HG02642 (cell line): ENCODE results near the gene TK2.

ENCODE experiments used
- ATAC-seq: cut with Tn5 transposase; IDR thresholded peaks from one replicate; pipeline ENCODE4 v1.9.1; 2021; ENCODE audit warnings: mild to moderate bottlenecking; ENCODE audit not compliant: unreplicated experiment, poor library complexity

The TK2 gene

GRCh38 chr16:66487580-66488275 is 62.2 kb downstream of the TK2 start:
- no peak for ATAC-seq

GRCh38 chr16:66486773-66487579 is 62.9 kb downstream of the TK2 start:
- ATAC-seq, result no peak

GRCh38 chr16:66486199-66486772 is 63.6 kb downstream of the TK2 start:
- no peak for ATAC-seq

- ATAC-seq, result no peak
Observed at GRCh38 chr16:66485376-66485775, 64.5 kb downstream of the TK2 start.

DNA sequence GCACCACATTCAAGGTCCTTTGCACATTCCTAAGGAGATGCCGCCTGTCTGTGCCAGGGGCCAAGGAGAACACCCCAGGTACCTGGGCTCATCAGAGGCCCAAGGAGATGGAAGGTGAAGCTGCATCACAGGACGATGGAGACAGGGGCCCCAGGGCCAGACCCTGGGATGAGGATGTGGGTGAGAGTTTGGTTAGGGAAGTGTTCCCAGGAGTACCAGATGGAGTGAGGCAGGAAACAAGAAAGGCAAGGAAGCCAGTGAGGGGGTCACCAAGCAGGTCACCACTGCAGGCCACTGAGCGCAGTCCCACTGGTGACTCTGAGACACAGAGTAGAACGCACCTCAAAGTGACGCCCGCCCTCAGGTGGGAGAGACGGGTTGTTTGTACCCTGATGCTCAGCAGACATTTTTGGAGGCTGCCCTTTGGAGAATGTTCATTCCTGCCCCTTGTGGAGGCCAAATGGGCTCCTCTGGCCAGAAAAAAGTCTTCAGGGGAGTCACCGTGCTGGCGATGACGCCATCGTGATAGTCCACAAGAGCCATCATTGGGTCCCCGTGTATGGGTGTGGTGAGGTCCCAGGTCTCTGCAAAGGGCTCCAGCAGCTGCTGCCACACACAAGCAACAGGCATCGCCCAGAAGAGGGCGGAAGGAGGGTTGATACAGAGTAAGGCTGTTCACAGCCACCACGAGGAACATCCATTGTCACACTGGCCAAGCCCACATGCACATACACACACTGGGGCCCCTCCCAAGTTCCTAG is 65.3 kb downstream of the TK2 start:
- ATAC-seq, result no peak

DNA sequence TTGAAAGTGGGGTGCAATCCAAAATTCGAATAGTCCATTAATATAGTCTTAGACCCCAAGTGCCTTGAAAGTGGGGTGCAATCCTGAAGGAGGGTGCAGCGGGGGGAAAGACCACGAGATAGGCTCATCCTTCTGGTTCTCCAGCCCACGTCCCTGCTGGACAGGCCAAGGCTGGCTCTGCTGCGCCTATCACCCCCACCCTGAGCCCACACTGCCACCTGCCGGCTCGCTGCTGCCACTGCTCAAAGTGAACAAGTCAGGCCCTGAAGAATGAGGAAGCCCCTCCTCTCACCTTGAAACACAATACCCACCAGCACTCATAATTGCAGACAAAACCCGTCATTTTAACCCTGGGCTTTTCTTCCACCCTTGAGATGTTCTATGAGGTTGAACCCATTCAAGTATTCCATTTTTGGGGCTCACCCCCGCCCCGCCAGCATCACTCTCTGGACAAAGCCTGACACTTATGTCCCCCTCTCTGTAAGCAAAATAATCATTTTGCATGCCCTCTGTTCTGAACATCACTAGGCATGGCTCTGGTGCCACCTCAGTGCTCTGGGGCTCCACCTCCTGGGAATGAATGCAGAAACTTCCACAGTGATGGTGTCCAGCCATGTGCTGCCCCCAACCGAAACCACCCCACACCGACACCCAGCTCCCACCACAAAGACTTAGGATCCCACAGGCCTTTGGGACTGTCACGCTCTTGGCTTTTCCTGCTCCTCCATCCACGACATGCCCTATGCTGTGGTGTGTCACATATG is 66.1 kb downstream of the TK2 start:
- ATAC-seq, result peak; percentile 67

DNA sequence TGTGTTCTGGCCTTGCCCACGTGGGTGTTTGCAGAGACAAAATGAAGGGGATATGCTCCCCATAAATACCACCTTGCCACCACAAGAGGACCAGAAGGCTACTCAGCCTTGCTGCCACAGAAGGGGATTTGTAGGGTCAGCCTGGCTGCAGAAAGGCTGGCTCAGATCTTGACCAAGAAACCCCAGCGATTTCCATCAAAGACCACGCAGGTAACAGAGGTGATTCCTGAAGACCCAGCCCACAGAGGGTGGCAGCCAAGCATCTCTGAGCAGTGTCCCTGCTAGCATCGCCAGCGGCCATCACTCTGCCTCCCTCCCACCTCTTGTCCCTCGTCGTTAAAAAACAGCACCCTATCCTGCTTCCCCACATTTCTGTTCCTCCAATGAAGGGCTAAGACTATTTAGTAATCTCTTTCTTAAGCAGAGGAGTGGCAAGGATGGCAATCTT is 68.0 kb downstream of the TK2 start:
- ATAC-seq, result no peak

DNA sequence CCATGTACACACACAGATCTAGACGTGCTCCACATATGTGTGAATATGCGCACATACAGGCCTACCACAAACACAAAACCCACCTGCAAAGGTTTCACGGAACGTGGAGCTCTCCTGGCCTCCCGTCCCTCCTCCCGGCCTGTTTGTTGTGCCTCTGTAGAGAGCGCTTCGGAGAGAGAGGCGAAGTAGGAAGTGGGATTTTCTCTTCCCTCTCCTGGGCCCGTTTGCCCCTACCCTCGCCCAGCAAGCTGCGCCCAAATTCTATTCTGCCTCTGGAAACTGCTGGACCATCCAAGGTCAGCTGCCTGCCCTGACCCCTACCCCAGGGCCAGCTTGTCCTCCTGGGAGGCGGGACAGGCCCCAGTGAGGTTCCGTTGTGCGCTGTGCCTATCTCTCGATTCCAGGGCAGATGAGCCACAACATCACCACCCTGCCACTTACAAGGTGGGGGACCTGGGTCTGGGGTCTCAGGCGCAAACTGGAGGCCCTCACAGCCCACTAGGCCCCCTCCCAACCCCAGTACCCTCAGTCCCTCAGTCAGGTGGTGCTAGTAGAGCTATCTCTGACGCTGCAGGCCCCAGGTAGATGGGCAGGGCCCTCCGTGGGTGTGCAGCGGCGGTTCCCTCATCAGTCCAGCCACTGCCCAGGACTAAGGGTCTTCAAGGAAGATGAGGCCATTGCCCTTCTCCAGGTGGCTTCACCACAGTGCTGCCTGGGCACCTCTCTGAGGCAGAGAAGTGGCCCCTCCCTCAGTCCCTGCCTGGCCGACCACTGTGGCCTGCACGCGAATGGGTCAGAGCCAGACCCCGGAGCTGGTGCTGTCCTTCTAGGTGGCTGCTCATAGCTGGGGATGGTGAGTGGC is 68.6 kb downstream of the TK2 start:
- no peak for ATAC-seq

- ATAC-seq, result no peak
Observed at GRCh38 chr16:66480265-66481080, 69.4 kb downstream of the TK2 start.

GRCh38 chr16:66479661-66480264 is 70.2 kb downstream of the TK2 start:
- ATAC-seq, result no peak

- ATAC-seq, result peak; percentile 65
Observed at GRCh38 chr16:66478733-66479511, 71.0 kb downstream of the TK2 start.

GRCh38 chr16:66477028-66477515 is 72.8 kb downstream of the TK2 start:
- no peak for ATAC-seq

GRCh38 chr16:66476328-66477027 is 73.4 kb downstream of the TK2 start:
- no peak for ATAC-seq

GRCh38 chr16:66475232-66475631 is 74.7 kb downstream of the TK2 start:
- no peak for ATAC-seq

DNA sequence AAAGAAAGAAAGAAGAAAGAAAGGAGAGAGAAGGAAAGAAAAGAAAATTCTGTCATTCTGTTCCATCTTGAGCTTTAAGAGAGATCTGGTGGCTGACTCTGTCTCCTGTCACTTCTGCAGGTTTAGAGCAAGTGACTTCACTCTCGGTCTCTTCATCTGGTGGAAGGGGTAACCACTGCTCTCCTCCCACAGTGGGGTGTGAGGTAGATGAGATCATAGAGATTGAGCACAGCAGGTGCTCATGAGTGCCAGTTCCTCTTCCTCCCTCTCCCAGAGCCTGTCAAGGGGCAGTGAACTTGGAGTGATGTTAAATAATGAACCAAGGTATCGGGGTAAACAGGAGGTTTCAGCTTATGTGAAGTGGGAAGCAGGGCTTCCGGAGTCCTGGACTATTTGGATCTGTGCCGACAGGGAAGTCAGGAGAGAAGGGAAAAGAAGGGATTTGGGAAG is 75.1 kb downstream of the TK2 start:
- ATAC-seq, result peak; percentile 77
